GM12874 (cell line): ENCODE results near the gene PKP2.

Source experiments
- TF ChIP-seq, protein P1 (sequence below): IDR thresholded peaks from 2 replicates; pipeline ENCODE4 v1.5.1; 2011; ENCODE audit warnings: low read depth, mild to moderate bottlenecking, control low read depth, low read length, moderate library complexity; ENCODE audit not compliant: insufficient read depth

PKP2 gene

DNA sequence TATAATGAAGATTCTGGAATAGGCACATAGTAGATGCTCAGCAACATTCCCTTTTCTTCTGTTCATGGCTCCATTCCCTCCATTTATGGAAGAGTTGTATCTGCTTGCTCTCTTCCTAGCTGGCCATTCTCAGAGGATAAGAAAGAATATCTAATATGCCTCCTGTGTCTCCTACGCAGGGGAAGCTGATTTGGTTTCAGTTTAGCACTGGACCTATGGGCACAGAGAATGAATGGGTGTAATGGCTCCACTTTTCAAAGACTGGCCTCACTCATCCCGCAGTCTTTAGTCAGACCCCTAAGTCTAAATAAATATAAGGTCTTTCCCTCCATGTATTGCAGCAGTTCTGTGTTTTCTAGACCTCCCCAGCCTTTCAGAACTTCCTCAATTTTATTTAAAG, 2.0 kb downstream of the PKP2 start:
- TF ChIP-seq, protein P1, sequence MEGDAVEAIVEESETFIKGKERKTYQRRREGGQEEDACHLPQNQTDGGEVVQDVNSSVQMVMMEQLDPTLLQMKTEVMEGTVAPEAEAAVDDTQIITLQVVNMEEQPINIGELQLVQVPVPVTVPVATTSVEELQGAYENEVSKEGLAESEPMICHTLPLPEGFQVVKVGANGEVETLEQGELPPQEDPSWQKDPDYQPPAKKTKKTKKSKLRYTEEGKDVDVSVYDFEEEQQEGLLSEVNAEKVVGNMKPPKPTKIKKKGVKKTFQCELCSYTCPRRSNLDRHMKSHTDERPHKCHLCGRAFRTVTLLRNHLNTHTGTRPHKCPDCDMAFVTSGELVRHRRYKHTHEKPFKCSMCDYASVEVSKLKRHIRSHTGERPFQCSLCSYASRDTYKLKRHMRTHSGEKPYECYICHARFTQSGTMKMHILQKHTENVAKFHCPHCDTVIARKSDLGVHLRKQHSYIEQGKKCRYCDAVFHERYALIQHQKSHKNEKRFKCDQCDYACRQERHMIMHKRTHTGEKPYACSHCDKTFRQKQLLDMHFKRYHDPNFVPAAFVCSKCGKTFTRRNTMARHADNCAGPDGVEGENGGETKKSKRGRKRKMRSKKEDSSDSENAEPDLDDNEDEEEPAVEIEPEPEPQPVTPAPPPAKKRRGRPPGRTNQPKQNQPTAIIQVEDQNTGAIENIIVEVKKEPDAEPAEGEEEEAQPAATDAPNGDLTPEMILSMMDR, result no peak

DNA sequence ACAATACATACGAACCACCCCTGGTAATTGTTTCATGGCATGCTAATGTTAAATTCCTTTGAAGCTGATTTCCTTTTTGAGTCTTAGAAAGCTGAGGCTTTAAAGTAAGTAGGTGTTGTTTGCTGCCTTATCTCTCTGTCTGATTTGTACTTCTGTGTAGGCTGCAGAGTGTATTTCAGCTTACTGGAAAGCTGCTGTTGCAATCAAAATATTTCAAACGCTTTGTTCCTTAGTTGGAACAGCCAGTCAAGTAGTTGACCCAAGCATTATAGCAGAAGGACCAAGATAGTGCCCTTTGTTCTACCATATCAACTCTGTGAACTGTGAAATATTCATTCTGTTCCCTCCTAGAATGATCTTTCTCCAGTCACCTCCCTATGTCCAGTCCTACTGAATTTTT, 3.1 kb downstream of the PKP2 start:
- TF ChIP-seq, protein P1, result no peak

DNA sequence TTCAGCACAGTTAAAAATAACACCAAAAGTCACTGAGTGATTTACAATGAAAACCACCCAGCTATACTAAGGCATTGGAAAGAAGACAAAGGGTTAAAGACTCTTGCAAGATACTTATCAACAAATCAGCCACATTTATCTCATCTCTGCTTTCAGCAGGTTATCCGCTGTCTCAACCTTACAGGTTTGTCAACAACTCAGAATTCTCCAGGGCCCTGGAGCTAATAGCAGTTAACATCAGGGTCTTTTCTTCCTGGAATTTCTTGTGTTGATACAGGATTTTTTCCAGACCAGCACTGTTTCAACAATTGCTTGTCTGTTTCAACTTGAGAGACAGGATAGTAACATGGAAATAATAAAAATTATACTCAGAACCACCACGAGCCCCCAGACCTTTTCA, 3.5 kb downstream of the PKP2 start:
- TF ChIP-seq, protein P1, result no peak

DNA sequence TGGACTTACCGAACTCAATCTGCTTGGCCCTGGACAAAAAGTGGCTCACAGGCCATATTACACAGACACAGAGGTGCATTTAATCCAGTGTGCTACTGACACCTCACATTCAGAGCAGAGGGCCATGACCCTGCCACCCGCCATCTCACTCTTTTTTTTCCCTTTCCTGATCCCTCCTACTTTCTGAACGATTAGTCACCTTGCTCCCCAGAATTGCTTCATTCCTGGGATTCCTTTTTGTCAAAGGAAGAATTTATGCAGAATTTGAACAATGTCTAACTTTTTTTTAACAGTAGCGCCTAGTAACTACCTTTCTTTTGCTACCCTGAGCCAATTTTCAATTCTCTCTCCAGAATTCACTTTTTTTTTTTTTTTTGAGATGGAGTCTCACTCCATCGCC, 4.6 kb downstream of the PKP2 start:
- TF ChIP-seq, protein P1, result no peak

DNA sequence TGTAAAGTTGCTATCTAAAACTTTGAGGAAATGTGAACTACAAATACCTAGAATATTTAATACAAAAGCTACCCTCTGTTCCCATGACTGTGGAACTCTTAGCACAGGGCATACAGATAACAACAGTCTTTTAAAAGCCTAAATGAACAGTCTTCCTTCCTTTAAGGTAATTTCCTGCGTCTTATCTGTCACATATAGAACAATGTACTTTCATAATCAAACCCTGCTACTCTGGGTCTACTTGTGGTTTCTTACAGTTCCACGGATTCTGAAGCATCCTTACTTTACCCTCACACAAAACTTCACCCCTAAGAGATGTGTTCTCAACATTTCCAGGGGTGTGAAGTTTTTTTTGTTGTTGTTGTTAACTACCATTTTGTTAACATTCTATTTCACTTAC, 5.1 kb downstream of the PKP2 start:
- TF ChIP-seq, protein P1, result no peak

DNA sequence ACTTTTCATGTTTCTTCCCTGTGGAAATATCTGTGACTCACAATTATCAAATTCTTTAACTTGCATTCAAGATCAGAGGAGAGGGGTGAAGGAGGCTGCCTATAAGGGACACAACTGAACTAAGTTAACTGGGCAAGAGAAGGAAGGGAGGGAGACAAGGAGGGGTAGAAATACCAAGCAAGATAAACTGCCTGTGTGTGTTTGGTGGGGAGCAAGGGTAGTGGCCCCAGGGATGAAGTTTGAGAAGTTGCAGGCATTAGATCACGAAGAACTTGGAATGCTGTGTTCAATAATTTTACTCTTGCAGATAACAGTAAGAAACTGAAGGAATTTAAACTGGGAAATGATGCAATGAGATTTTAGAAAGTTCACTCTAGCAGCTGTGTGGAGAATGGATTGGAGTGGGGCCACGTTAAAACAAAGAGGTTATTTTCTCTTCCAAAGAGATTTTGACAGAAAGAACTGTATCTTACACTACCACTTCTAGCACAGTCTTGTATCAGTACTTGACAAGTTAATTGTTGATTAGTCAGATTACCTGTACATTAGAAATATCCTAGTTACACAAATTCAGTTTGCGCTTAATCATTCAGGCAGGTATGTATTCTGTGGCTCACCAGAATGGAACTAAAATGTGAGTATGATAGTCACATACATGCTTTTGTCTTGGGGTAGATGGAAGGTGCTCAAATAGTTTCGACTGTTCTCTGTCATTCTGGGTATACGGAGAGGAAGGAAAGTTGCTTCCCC, 7.4 kb downstream of the PKP2 start:
- TF ChIP-seq, protein P1, result no peak

DNA sequence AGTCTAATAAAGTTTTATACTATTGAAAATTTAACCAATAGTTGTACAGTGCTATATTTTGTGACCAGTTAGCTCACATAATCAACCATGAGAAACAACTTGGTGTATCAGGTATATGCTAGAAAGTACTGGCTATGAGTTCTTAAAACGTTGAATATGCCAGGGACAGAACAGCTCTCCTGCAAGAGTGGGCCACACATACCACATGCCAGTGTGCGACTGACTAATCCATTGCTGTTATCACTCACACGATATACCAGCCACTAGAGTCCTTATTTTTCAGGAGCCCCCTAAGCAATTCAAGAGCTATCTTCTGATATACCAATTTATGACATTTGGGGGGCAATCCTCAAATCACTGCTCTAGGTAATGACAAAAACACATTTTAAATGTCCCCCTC, 9.5 kb downstream of the PKP2 start:
- TF ChIP-seq, protein P1, result no peak
